ENCODE results near the gene KIF16B. TPM values are rescaled to one million over a fixed set of nuclear protein-coding genes. Genes with fewer than 3 reads are reported as not detected.
"Not testable (repeated sequence)": the region's sequence is repeated elsewhere in the genome, so short reads cannot be mapped to it uniquely, and the experiment has no call there.

The KIF16B gene
- total RNA-seq, 1 experiment from 2014 or later: 6.1 TPM

- no peak for DNase-seq (ENCODE audit: low read depth)
Observed at GRCh38 chr20:16595376-16595775, 22.1 kb upstream of the KIF16B start.

GRCh38 chr20:16590041-16590633, 16.9 kb upstream of the KIF16B start:
- no peak for DNase-seq (ENCODE audit: low read depth)

- no peak for DNase-seq (ENCODE audit: low read depth)
Observed at GRCh38 chr20:16589623-16590022, 16.4 kb upstream of the KIF16B start.

- DNase-seq (ENCODE audit: low read depth): no peak
Observed at GRCh38 chr20:16588241-16588640, 15.0 kb upstream of the KIF16B start.

GRCh38 chr20:16587066-16587465, 13.8 kb upstream of the KIF16B start:
- DNase-seq (ENCODE audit: low read depth): no peak

- DNase-seq (ENCODE audit: low read depth): no peak
Observed at GRCh38 chr20:16583474-16583873, 10.2 kb upstream of the KIF16B start.

- DNase-seq (ENCODE audit: low read depth): no peak
Observed at GRCh38 chr20:16581241-16581640, 8.0 kb upstream of the KIF16B start.

- no peak for DNase-seq (ENCODE audit: low read depth)
Observed at GRCh38 chr20:16580620-16581019, 7.4 kb upstream of the KIF16B start.

- peak; percentile 52 for DNase-seq (ENCODE audit: low read depth)
Observed at GRCh38 chr20:16580147-16580546, 6.9 kb upstream of the KIF16B start.

- DNase-seq (ENCODE audit: low read depth): no peak
Observed at GRCh38 chr20:16576219-16576618, 3.0 kb upstream of the KIF16B start.

GRCh38 chr20:16575390-16576140, 2.3 kb upstream of the KIF16B start:
- no peak for DNase-seq (ENCODE audit: low read depth)

GRCh38 chr20:16574656-16575355, 1.6 kb upstream of the KIF16B start:
- peak; percentile 84 for DNase-seq (ENCODE audit: low read depth)

- no peak for DNase-seq (ENCODE audit: low read depth)
Observed at GRCh38 chr20:16571333-16571732, 1.9 kb downstream of the KIF16B start.

GRCh38 chr20:16569246-16570153, 3.7 kb downstream of the KIF16B start:
- no peak for DNase-seq (ENCODE audit: low read depth)

- DNase-seq (ENCODE audit: low read depth): no peak
Observed at GRCh38 chr20:16566080-16566479, 7.2 kb downstream of the KIF16B start.

GRCh38 chr20:16564079-16564478, 9.2 kb downstream of the KIF16B start:
- DNase-seq (ENCODE audit: low read depth): not testable (repeated sequence)

GRCh38 chr20:16563066-16563806, 10.0 kb downstream of the KIF16B start:
- no peak for DNase-seq (ENCODE audit: low read depth)

- no peak for DNase-seq (ENCODE audit: low read depth)
Observed at GRCh38 chr20:16562259-16562658, 11.0 kb downstream of the KIF16B start.

GRCh38 chr20:16560661-16561060, 12.6 kb downstream of the KIF16B start:
- DNase-seq (ENCODE audit: low read depth): no peak

- no peak for DNase-seq (ENCODE audit: low read depth)
Observed at GRCh38 chr20:16560216-16560615, 13.0 kb downstream of the KIF16B start.

GRCh38 chr20:16556301-16556700, 16.9 kb downstream of the KIF16B start:
- no peak for DNase-seq (ENCODE audit: low read depth)
